Body of pancreas (tissue), 4 donors: ENCODE data around the gene LIPC.

Experiments
- CTCF ChIP-seq, 7 experiments: fragments of 450-650 bp in 4 of 7; fragments of 200-600 bp in 3 of 7; sonication (generic) in 3 of 7; IDR thresholded peaks; one replicate each; pipeline ENCODE4 v1.5.1; 2016 to 2019; ENCODE audit warnings: antibody characterized with exemption in 7 of 7
- POLR2A ChIP-seq, 3 donors: fragments of 450-650 bp; IDR thresholded peaks; one replicate each; pipeline ENCODE4 v1.6.1; 2016; ENCODE audit warnings: antibody characterized with exemption in 3 of 3, mild to moderate bottlenecking in 2 of 3

- TF ChIP-seq CTCF (IDR thresholded peaks at IDR 0.05) = no peak
- TF ChIP-seq POLR2A (IDR thresholded peaks at IDR 0.05) = no peak
Observed at GRCh38 chr15:58606577-58607080, 174.8 kb downstream of the LIPC start.
